Stimulated activated CD8-positive, alpha-beta memory T cell treated with anti-CD3 and anti-CD28 coated beads, Interleukin-4, amount 100 ng/mL, for 1 hour (primary cell): Measurements from ENCODE around the gene VIPR2.
"Not testable (repeated sequence)": the region's sequence is repeated elsewhere in the genome, so short reads cannot be mapped to it uniquely, and the experiment has no call there.

Experiments
- DNase-seq, 2 donors: peaks; one replicate each; pipeline ENCODE4 v3.0.0-alpha.2; 2020; ENCODE audit warnings: low read depth in 2 of 2, low spot score in 1 of 2

The VIPR2 gene

GRCh38 chr7:159094023-159094740, 50.5 kb downstream of the VIPR2 start:
- no peak for DNase-seq

GRCh38 chr7:159093351-159093971, 51.2 kb downstream of the VIPR2 start:
- DNase-seq, result no peak

GRCh38 chr7:159092701-159093121, 52.0 kb downstream of the VIPR2 start:
- DNase-seq, result no peak

- no peak for DNase-seq
These were observed 52.9 kb downstream of the VIPR2 start for GRCh38 chr7:159091480-159092475.

GRCh38 chr7:159091041-159091440, 53.6 kb downstream of the VIPR2 start:
- no peak for DNase-seq

- DNase-seq, result no peak
These were observed 56.4 kb downstream of the VIPR2 start for GRCh38 chr7:159088016-159088865.

- DNase-seq, result no peak
These were observed 58.3 kb downstream of the VIPR2 start for GRCh38 chr7:159086301-159086925.

GRCh38 chr7:159084069-159084801, 60.4 kb downstream of the VIPR2 start:
- DNase-seq, result no peak

- DNase-seq, result no peak
These were observed 61.0 kb downstream of the VIPR2 start for GRCh38 chr7:159083698-159084068.

- DNase-seq, result no peak
These were observed 61.5 kb downstream of the VIPR2 start for GRCh38 chr7:159083001-159083697.

GRCh38 chr7:159082075-159082474, 62.6 kb downstream of the VIPR2 start:
- not testable (repeated sequence) for DNase-seq

- no peak for DNase-seq
These were observed 65.8 kb downstream of the VIPR2 start for GRCh38 chr7:159078911-159079270.

GRCh38 chr7:159078193-159078910, 66.3 kb downstream of the VIPR2 start:
- no peak for DNase-seq

- no peak for DNase-seq
These were observed 68.3 kb downstream of the VIPR2 start for GRCh38 chr7:159076333-159076732.

- no peak for DNase-seq
These were observed 69.0 kb downstream of the VIPR2 start for GRCh38 chr7:159075563-159076238.

- no peak for DNase-seq
These were observed 73.4 kb downstream of the VIPR2 start for GRCh38 chr7:159071260-159071659.

GRCh38 chr7:159070431-159071148, 74.1 kb downstream of the VIPR2 start:
- DNase-seq, result no peak
